HG02973 (cell line): ENCODE data around the gene MTMR12.

Experiments
- ATAC-seq: cut with Tn5 transposase; IDR thresholded peaks from one replicate; pipeline ENCODE4 v1.9.1; 2021; ENCODE audit warnings: moderate library complexity; ENCODE audit not compliant: unreplicated experiment

The MTMR12 gene

GRCh38 chr5:32206053-32206452 is 106.7 kb downstream of the MTMR12 start:
- no peak for ATAC-seq

GRCh38 chr5:32202394-32202793 is 110.3 kb downstream of the MTMR12 start:
- no peak for ATAC-seq

- no peak for ATAC-seq
These were observed 111.5 kb downstream of the MTMR12 start for GRCh38 chr5:32201122-32201753.

GRCh38 chr5:32197032-32197431 is 115.7 kb downstream of the MTMR12 start:
- ATAC-seq = no peak

- no peak for ATAC-seq
These were observed 117.5 kb downstream of the MTMR12 start for GRCh38 chr5:32195265-32195664.

- no peak for ATAC-seq
These were observed 119.1 kb downstream of the MTMR12 start for GRCh38 chr5:32193591-32193990.

GRCh38 chr5:32190095-32190494 is 122.6 kb downstream of the MTMR12 start:
- no peak for ATAC-seq

GRCh38 chr5:32187675-32188074 is 125.1 kb downstream of the MTMR12 start:
- no peak for ATAC-seq

GRCh38 chr5:32182463-32183063 is 130.2 kb downstream of the MTMR12 start:
- ATAC-seq = peak; percentile 63
